ENCODE measurements around the gene VAV2.

Gene VAV2

DNA sequence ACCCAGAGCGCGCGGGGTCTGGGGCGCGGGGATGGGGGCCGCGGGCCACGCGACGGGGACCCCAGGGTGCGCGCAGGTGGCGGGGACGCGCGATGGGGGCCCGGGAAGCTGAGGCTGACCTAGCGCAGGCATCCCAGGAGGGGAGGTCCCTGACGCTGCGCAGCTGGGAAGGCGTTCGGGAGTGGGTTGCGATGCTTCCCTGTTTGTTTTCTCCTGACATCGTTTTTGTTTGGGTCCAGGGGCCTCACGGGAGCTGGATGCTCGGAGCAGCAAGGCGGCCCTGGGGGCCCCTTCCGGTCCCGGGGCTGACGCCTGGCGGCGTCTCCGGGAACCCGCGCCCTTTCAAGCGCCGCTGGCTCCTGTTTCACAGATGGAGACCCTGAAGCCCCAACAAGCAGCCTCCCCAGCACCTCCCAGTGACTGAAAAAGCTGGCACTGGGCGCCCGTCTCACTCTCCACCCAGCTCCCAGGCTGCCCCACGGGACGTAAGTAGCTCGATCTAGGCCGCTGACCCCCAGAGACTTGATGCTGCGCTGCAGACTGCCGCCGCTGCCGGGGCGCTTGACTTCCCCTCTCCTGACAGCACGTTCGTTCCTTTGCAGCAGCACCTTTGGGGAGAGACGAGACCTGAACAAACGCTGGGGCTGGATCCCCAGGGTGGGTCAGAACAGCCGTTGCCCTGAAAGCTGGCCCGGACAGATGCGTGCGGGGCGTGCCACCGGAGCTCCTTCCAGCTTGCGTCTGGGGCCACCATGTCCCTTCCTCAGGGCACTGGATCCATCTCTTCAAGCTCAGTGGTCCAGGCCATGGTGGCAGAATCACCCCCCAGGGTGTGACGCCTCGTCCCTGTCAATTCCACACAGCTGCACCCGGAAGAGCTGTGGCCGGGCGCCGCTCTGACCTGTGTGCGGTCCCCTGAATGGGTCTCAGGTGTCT lies 33.8 kb upstream of the VAV2 start:
- TF ChIP-seq ZFX (IDR thresholded peaks at IDR 0.05), result peak; percentile 59; the same call in 1 of the 2 replicates
- TF ChIP-seq, protein P1, sequence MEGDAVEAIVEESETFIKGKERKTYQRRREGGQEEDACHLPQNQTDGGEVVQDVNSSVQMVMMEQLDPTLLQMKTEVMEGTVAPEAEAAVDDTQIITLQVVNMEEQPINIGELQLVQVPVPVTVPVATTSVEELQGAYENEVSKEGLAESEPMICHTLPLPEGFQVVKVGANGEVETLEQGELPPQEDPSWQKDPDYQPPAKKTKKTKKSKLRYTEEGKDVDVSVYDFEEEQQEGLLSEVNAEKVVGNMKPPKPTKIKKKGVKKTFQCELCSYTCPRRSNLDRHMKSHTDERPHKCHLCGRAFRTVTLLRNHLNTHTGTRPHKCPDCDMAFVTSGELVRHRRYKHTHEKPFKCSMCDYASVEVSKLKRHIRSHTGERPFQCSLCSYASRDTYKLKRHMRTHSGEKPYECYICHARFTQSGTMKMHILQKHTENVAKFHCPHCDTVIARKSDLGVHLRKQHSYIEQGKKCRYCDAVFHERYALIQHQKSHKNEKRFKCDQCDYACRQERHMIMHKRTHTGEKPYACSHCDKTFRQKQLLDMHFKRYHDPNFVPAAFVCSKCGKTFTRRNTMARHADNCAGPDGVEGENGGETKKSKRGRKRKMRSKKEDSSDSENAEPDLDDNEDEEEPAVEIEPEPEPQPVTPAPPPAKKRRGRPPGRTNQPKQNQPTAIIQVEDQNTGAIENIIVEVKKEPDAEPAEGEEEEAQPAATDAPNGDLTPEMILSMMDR (conservative IDR thresholded peaks at IDR 0.05), result no peak
- peak overlapping the region; percentile 66 for H3K27ac ChIP-seq

GRCh38 chr9:134024828-134025605 lies 32.9 kb upstream of the VAV2 start, which contains the start of gene BRD3OS:
TSS of gene BRD3OS (plus strand) at chr9:134025481. CDS start at chr9:134026748, 1,267 bp downstream.
- TF ChIP-seq, protein P1 (conservative IDR thresholded peaks at IDR 0.05), result no peak
- no peak for TF ChIP-seq ZFX (IDR thresholded peaks at IDR 0.05)
- peak within 1 kb of the TSS; percentile 66 for H3K27ac ChIP-seq

DNA sequence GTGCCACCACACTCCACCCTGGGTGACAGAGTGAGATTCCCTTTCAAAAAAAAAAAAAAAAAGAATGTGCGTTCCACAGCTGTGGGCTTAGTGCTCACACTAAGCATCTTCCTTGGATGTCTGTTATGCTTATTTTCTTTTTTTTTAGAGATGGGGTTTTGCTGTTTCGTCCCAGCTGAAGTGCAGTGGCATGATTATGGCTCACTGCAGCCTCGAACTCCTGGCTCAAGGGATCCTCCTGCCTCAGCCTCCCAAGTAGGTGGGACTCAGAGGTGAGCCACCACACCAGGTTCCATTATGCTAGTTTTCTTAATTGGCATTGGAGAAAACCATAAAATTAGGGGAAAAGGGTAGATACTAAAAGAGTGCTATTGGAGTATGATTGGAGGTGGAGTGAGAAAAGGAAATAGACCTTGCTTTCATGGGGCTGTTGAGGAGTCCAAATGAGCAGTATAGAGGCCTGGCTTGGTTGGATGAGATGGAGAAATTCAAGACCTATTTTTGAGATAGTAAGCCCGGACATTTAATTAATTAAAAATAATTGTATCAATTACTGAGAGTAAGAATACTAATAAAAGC lies 32.2 kb upstream of the VAV2 start:
- no peak overlapping the region for H3K27ac ChIP-seq
- TF ChIP-seq, protein P1 (conservative IDR thresholded peaks at IDR 0.05), result no peak
- TF ChIP-seq ZFX (IDR thresholded peaks at IDR 0.05), result no peak

DNA sequence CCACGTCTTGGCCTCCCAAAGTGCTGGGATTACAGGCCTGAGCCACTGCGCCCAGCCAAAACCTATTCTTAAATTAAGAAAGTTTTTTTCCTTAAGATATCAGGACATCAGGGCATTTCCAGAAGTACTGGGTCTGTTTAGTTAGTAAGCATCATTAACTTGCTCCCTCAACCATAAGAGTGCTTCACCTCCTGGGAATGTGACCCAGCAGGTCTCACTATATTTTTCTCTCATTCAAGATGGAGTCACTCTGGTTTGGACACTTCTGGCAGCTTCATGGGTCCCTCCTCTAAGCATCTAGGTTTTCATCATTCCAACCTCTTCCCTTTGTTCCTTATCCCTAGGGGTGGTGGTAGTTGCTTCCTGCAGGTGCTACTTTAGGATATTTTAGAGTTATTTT lies 22.8 kb upstream of the VAV2 start:
- no peak for TF ChIP-seq ZFX (IDR thresholded peaks at IDR 0.05)
- TF ChIP-seq, protein P1 (conservative IDR thresholded peaks at IDR 0.05), result no peak
- no peak overlapping the region for H3K27ac ChIP-seq

DNA sequence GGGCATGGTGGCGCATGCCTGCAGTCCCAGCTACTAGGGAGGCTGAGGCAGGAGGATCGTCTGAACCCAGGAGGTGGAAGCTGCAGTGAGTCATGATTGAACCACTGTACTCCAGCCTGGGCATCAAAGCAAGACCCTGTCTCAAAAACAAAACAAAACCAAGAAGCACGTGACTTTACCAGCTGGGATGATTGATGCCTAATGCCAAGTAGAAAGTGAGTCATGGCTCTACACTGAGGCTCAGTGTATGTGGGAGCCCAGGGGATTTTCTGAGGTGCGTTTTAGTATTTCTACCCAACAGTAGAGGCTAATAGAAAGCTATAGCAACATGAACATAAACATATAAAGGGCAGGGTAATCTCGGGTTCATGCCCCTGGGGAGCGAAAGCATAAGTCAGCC lies 19.3 kb upstream of the VAV2 start:
- H3K27ac ChIP-seq, result no peak overlapping the region
- TF ChIP-seq, protein P1 (conservative IDR thresholded peaks at IDR 0.05), result no peak
- no peak for TF ChIP-seq ZFX (IDR thresholded peaks at IDR 0.05)

DNA sequence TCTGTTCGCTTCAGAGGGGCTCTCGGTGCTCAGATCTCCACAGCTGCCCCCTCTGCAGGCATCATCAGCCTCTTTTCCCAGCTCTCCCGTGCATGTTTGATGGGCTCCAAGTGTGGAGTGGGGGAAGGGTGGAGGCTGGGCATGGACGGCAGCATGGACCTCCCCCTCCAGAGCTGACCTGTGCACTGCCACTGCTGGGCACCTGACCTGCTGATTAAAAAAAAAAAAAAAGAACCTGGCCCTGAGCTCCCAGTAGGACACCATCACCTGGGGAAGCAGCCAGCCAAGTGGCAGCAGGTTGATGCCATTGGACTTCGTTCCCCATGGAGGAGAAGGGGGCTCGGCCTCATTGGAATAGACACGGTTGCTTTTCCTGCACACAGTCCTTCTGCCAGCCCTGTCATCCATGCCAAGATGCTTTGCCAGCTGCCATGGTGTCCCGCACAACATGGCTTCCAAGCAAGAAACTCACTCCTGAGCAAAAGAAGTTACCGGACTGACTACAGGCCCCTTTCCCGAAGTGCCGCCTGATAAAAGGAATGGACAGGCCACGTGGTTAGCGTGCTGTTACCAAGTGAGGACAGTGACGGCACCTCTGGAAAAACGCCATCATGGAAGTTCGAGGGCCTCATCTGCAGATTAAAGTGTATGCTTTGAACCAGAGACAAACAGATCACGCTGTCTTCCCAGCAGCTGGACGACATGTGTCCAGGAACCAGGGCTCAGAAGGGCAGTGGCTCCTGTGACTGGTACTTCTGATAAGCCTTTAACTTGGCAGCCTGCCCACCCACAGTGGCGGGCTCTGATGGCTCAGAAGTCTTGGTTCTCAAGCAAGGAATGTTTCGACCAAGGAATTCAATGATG lies 18.4 kb upstream of the VAV2 start:
- no peak overlapping the region for H3K27ac ChIP-seq
- TF ChIP-seq, protein P1 (conservative IDR thresholded peaks at IDR 0.05), result no peak
- no peak for TF ChIP-seq ZFX (IDR thresholded peaks at IDR 0.05)

Data from C4-2B (cell line).